ENCODE measurements around the gene ISOC1.
A peak's percentile ranks its signal among the peaks of the same experiment; 100 is the strongest.

Gene ISOC1

DNA sequence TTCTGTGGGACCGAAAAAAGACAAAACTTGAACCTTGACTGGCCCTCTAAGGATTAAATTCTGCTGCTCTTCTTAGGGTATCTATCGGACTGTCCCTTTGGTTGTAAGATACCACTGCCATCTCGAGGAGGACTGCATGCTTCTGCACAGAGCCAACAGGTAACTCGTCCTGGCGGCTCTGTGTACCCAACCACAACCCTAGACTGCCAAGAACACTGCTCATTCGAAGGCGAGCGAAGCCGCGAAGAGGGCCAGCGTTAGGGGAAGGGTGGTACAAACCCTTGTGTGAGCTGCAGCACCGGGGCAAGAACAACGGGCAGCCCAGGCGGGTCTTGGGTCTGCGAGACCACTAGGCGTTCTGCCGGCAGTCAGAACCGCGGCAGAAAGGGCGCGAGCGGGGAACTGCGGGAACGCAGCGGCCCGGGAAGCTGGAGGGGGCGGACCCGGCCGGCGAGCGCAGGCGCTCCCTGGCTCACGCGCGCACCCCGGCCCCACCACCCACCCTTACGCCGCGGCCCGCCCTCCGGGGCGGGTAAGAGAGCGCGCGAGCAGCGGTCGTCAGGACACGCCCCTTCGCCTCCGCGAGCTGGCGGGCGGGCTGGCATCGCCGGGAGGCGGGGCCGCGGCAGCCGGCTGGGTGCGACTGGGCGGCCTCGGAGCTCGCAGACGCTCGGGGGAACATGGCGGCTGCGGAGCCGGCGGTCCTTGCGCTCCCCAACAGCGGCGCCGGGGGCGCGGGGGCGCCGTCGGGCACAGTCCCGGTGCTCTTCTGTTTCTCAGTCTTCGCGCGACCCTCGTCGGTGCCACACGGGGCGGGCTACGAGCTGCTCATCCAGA lies at the start of gene ISOC1:
Gene ISOC1, plus strand, starts transcription at position 663 of the 837 bp plus-strand sequence. Its CDS starts 18 bp downstream, at position 681.
- peak; percentile 94 for DNase-seq

DNA sequence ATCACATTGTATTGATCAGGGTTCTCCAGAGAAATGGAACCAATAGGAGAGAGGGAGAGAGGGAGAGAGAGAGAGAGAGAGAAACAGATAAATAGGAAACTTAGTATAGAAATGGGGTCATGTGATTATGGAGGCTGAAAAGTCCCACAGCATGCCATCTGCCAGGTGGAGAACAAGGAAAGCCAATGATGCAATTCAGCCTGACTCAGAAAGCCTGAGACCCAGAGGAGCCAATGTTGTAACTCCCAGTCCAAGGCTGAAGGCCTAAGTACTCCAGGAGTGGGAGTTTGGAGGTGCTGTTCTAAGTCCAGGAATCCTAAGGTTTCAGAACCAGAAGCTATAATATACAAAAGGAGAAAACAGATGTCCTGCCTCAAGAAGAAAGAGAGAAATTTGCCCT lies 48.4 kb upstream of the ISOC1 start:
- no peak for DNase-seq

DNA sequence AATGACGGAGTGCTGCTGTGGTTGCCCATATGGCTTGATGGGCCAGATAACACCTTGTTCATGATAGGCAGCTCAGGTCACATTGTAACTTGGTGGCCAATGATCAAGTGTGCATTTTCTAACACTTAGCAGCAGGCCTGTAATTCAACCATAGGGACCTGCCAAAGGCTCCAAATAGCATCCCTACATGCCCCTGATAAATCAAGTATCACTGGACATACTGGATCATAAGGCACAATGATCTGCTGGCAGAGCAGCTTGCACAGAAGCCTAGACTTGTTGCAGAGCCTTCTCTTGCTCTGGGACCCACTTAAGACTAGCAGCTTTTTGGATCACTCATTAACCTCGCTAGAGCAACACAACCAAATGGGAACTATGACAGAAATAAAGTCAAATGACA lies 46.0 kb upstream of the ISOC1 start:
- no peak for DNase-seq

DNA sequence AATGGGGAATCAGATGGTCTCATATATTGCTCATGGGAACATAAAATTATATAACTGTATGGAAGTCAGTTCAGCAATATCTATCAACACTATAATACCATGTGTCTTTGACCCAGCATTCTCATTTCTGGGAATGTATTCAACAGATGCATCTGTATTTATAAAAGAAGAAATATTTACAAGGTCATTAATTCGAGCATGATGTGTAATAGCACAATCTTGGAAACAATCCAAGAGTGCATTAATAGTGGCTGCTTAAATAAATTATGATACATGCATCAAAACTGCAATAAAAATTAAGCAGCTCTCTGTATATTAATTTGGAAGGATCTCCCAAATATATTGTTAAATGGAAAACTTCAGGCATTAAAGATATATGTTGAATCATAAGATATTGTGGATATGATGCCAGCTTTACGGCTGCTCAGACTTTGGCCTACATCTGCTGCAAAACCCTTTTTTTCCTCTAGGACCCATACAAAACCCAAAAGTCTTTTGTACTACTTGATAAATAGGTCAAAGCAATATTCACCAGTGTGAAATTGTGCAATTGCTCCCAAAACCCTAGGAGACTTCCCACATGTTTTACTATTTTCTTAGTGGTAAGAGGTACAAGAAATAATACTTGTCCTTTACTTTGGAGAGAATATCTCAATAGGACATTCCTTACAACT lies 45.3 kb upstream of the ISOC1 start:
- DNase-seq: no peak

DNA sequence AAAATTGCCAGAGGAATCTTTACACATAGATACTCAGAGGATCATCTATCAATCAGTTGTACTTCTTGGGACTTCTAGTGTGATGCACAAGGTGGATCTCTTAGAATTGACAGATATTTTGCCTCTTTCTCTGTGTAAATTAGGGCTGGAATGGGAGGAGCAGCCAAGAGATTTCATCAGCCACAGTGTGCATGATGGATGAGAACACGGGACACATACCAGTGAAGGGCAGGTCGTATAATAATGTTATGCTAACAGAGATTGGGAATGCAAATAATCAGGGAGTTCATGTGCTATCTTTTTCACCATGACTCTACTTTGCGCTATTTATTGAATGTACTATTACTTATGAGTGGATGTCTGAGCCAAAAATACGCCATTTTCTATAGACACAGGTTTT lies 43.3 kb upstream of the ISOC1 start:
- no peak for DNase-seq

DNA sequence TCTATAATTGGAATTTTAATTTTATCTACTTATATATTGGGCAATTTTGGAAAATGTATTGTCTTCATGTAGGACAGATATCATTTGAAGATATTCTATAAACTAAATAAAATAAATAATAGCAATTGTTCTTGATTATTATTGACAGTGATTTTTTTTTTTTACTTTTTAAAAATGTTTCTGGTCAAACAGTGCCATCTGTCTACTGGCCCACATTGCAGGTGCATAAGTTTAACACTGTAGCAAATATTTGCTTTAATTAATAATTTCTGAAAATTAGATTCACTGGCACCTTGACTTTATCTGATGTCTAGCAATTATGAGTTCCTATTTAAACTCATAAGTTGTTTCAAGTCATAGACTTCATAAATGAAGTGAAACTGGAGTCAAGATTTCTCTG lies 41.1 kb upstream of the ISOC1 start:
- no peak for DNase-seq

DNA sequence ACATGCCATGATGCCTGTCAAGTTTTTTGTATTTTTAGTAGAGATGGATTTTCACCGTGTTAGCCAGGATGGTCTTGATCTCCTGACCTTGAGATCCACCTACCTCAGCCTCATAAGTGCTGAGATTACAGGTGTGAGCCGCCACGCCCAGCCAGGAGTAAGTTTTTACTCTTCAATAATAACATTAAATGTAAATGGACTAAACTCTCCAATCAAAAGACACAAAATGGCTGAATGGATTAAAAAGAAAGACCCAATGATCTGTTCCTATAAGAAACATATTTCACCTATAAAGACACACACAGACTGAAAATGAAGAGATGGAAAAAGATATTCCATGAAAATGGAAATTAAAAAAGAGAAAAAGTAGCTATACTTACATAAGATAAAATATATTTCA lies 37.2 kb upstream of the ISOC1 start:
- no peak for DNase-seq

DNA sequence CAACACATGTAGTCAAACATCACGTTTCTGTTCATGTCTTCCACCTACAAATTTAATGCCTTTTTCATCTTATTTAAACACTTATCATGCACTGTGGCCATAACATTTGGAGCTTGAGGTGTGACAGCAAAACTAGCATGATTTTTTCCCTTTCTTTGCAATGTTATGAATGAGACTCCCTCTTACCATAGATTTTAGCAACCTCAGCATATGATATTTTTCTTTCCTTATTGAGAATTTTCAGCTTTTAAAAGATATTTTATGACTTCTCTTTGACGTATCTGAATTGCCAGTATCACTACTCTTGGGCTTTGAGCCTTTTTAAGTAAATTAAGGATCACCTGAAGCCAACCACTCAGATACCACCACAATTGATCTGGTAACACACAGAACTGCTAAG lies 32.7 kb upstream of the ISOC1 start:
- no peak for DNase-seq

DNA sequence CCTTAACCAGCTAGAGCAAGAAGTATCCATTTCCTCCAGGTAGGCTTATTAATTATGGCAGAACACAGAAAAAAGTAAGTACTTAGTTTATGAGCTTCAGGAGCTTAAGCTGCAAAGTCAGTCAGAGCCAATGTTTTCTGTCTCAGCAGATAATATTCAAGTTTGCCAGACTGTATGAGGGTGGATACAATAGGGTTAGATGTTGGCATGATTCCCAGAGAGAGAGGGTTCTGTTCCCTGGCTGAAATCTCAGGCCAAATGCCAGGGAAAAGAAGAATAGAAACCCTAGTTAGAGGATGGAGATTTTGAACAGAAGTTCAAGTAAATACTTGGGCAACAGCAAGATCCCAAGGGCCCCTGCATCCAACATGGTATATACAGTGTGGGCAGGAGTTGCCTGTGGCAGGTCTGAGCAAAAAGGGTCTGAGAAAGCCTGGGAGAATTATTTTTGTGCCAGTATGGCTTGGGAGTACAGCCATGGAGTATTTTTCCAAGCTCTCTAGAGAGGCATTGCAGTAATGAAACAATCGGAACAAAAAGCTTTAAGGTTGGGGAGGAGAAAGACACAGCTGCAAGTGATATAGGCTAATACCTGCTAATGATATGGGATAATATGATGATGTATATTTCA lies 31.0 kb upstream of the ISOC1 start:
- DNase-seq: no peak

DNA sequence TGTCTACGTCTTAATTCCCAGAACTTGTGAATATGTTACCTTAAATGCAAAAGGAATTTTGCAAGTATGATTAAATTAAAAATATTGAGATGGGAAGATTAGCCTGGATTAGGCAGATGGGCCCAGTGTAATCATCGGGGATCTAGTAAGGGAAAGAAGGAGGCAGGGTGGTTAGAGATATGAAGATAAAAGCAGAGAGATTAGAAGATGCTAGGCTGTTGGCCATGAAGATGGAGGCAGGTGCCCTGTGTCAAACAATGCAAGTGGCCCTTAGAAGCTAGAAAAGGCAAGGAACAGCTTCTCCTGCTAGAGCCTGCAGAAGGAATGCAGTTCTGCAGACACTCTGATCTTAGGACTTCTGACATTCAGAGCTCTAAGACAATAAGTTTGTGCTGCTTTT lies 28.8 kb upstream of the ISOC1 start:
- DNase-seq: no peak

DNA sequence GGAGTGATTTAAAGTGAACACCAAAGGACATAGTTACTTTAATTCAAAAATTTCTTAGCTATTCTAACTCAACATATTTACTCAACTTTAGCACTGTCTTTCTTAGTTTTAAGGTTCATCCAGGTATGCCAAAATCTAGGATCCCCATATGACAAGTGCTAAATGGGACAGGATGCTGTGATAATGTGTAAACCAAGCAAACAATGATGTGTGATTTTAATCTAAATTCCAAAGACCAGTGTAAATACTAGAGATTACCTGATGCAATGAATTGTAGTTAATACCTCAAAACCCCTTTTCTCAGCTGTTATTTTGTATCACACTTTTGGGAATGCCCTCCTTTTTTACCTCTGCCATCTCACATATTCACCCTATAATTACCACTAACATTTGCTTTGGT lies 26.8 kb upstream of the ISOC1 start:
- no peak for DNase-seq

DNA sequence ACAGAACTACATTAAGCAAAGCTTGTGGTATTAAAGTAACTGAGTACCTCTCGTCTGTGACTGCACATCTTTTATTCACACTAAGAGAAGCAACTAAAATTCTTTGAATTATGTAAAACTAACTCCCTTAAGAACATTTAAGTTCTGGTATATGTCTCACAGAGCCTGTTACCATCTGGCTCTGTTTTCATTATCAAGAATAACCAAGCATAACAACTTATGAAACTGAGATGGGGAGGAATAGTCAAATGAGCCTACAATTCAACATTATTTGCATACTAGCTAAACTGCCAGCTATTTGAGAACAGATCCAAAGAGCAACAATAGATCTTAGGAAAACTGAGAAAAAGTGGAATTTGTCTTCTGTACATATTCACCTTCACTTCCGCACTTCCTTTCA lies 25.3 kb upstream of the ISOC1 start:
- DNase-seq: no peak

DNA sequence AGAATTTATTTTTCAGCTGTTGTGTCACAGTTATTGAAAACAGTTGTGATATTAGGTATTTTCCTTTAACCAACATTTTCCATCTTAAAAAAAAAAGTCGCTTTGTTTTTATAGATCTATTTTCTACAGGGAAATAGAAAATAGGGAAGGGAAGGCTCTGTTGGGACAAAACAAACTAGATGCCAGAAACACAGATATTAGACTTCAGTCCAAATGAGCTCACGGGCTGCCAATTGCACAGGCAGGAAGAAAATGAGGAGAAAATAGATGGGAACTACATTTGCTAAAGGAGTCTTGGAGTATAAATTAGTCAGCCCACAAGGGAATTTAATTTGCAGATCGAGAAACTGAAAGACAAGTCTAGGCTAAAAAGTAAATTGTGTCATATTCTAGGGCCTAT lies 21.4 kb upstream of the ISOC1 start:
- no peak for DNase-seq

DNA sequence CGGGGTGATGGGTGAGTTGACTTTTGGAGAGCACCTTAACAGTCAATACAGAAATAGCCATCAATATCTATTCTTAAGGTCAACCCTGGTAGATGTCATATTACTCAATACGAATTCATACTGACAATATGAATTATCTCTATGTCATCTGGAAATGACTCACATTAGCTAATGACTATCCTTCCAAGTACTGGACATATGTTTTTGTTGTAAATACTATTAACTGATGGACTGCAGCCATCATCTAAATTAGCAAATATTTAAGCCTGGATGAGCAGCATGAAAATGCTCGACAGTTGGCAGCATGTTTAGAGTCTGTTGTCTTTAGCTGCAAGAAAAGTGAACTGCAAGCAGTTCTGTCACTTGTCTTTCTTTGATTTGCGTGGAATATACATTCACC lies 19.6 kb upstream of the ISOC1 start:
- no peak for DNase-seq

DNA sequence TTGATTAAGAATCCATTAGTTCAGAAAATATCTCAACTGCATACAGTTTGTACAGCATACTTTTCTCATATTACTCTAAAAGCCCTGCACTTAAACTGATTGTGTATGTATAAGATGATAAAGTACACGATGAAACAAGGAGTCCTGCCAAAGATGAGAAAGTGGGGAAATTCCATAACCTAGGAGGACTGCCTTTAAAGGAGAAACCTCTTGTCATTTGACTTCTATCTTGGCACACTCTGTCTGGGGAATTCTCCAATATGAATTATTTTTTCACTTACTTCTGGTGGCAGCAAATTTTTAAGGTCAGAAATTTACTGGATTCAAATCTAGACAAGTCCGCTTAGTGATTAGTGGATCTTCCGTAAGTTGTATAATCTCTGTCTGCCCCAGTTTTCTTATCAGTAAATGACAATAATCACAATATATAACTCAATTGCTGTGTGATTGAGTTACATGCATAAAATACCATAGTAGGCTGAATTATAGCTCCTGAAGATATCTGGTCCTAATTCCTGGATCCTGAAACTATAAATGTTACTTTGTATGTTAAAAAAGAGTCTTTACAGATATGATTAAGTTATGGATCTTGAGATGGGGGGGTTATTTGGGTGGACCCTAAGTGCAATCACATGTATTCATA lies 17.0 kb upstream of the ISOC1 start:
- no peak for DNase-seq

DNA sequence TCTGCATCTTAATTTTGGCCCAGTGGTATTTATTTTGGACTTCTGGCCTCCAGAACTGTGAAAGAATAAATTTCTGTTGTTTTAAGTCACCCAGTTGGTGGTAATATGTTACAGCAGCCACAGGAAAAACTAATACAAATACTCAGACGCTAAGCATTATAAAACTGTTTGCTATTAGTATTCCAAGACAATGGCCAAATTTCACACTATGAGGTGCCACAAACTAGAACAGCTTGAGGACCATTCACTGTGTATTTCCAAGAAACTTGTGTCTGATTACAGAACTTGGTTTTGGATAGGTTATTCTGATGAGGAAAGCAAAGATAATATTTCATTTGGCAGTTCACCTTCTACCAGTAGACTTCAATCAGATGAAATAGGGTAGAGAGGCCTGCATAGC lies 16.3 kb upstream of the ISOC1 start:
- no peak for DNase-seq

DNA sequence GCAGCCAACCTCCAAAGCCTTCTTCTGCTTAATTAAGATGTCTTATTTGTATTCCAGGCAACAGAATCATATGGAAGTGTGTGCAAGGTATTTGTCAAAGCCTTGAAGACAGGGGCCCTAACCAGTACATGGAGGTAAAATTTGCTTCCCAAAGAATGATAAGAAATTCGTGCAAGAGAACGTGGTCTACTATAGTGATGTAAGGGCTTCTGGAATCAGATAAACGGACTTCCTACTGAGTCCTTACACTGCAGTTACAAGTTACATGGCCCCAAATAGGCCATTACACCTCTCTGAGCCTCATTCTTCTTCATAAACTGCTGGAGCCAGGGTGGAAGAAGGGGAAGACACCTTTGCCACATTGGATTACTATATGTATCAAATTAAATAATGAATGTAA lies 15.9 kb upstream of the ISOC1 start:
- DNase-seq: no peak

DNA sequence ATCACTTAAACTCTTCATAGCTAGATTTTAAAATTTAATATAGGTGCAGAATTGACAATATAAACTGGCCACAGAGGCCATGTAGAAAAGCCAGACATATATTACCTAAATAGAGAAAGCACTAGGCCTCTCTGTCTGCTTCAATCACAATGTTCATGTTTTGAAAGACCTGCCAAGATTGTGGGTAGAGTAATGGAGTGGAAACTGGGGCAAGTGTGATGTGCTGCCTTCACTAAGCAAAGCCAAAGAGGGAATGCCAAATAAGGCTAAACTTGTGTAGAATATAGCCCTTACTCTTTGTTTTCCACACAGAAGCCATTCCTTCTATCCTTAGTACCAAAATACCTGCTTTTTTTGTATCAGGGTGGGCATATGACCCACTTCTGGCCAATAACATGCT lies 15.1 kb upstream of the ISOC1 start:
- DNase-seq: no peak

DNA sequence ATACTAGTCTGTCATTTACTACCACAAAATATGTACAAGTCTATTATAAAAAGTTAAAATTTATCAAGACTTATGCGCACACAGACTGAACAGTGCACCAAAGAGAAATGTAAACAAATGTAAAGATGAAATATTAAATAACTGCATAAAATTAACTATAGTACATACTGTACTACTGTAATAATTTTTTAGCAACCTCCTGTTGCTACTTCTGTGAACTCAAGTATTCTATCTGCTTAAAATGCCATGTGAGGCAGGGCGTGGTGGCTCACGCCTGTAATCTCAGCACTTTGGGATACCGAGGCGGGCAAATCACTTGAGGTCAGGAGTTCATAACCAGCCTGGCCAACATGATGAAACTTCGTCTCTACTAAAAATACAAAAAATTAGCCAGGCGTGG lies 13.8 kb upstream of the ISOC1 start:
- DNase-seq: no peak

DNA sequence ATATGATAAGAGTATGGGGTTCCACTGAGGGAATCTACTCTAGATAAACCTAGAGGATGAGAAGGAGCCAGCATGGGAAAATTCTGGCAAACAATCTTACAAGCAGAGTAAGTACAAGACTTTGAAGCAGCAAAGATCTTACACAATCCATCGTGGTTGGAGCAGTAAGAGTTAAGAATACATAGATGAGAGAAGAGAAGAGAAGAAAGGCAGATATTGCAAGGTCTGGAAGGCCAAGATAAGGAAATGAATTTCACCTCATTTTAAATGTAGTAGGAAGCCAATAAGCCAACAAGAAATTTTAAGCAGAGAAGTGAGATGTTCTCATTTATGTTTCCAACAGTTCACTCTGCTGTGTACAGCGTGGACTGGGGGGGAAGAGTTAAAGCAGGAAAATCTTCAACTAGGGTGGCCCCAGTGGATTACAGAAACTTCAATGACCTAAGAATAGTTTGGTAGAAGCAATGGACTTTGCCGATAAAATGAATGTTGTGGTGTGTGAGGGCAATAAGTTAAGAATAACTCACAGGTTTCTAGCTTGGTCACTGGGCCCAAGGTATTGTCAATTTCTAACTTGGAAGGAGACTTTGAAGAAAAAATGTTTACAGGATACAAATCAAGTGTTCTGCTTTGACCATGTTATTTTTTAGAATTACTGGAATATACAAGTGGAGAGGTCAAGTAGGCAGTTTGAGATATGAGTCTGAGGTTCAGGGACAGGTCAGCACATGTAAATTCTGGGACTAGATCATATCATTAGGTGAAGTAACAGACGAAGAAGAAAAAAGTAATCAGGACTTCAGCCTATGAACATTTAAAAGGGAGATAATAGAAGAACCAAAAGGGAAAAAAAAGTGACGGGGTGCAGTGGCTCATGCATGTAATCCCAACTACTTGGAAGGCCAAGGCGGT lies 12.1 kb upstream of the ISOC1 start:
- DNase-seq: no peak

DNA sequence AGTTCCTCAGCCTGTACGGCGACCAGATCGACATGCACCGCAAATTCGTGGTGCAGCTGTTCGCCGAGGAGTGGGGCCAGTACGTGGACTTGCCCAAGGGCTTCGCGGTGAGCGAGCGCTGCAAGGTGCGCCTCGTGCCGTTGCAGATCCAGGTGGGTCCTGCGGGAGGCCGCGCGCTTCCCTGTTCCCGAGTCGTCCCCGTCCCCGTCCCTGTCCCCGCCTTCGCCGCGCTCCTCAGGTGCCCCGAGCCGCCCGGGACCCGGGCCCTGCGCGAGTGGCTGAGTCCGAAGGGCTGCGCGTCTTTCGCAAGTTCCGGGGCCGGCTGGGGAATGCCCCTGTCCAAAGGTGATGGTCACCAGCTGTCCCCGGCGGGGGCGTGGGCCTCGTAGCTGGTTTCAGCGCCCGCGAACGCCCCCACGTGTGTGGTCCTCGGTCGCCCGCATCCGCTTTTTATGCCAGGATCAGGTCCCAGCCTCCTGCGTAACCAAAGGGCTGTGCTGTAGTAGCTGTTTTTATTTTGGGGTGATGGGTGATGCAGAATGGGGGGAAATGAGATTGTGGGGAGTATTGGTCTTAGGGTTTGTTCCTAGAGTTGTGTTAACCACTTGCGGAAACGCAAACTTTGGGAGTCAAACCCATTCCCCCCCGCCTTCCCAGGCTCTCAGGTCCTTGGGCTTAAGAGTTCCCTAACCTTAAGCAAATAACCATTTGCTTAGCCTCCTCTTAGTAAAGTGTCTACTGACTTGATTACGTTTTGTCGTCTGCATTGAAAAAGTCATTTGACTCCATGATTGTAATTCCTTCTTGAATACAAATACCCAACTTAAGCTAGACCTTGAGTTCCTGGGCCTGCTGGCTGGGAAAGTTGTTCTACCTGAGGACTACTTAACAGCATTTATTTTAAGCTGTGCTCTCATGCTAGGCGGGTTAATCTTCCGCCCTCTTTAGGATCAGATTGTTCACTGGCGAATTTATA lies 663 bp downstream of the ISOC1 start:
- DNase-seq: peak; percentile 51

All from activated naive CD4-positive, alpha-beta T cell treated with Interleukin-2 at 50 U/mL for 16 hours (primary cell).